ENCODE data around the gene MRGPRE. TPM values are rescaled to one million over a fixed set of nuclear protein-coding genes. Genes with fewer than 3 reads are reported as not detected.

The MRGPRE gene
- polyA plus RNA-seq, 2 of the 4 experiments (the other 2 are of a cell fraction) = not detected

GRCh38 chr11:3237119-3237518 lies 4.9 kb upstream of the MRGPRE start (continued):
- TF ChIP-seq EHF (CRISPR knock-in tag; IDR thresholded peaks at IDR 0.05) (no peak), CHD4 (IDR thresholded peaks at IDR 0.05; ENCODE audit: borderline replicate concordance) (no peak), NR3C1 (IDR thresholded peaks at IDR 0.05) (no peak), CBX2 (IDR thresholded peaks at IDR 0.05; ENCODE audit: borderline replicate concordance, low read depth) (no peak)

GRCh38 chr11:3234846-3235245 lies 2.6 kb upstream of the MRGPRE start:
- no peak for FAIRE-seq
- POLR2A ChIA-PET = no interaction called here
- Histone ChIP-seq H3K4me1 (no peaks in the 10 kb centered on the region), H3K4me2 (no peak overlapping the region), H3K9me3 (no peaks in the 10 kb centered on the region), H3K4me3 (no peak overlapping the region), H3K27ac (no peak overlapping the region)
- TF ChIP-seq ATOH8 (CRISPR knock-in tag; IDR thresholded peaks at IDR 0.05; ENCODE audit: low read depth) (no peak), MAX (IDR thresholded peaks at IDR 0.05) (no peak), HEYL (CRISPR knock-in tag; IDR thresholded peaks at IDR 0.05) (no peak), SMC3 (IDR thresholded peaks at IDR 0.05) (no peak), HOXA7 (CRISPR knock-in tag; IDR thresholded peaks at IDR 0.05) (no peak), CTCF (IDR thresholded peaks at IDR 0.05) (no peak)
- WGBS (ENCODE audit: missing lambda C conversion rate) = 32% methylated on average over 7 of the region's 7 CpGs
- no peak for DNase-seq (ENCODE audit: low read depth in 1 of 2, low spot score in 1 of 2)
- ATAC-seq = no peak
- CTCF ChIA-PET = interaction anchor here (0.6 to 1.9 kb wide), 3 partner anchors 9 to 198 kb away, joined by 3 read pairs; no protein-coding TSS in a partner anchor

GRCh38 chr11:3232956-3233355 lies 739 bp upstream of the MRGPRE start:
- Histone ChIP-seq H3K4me2 (no peak overlapping the region), H3K4me3 (no peak overlapping the region), H3K9me3 (no peaks in the 10 kb centered on the region), H3K27ac (no peak overlapping the region), H3K4me1 (no peaks in the 10 kb centered on the region)
- DNase-seq (ENCODE audit: low read depth in 1 of 2, low spot score in 1 of 2) (no peak), ATAC-seq (no peak; a peak in 1 of 6 replicates), FAIRE-seq (no peak)
- CTCF ChIA-PET = no interaction called here
- TF ChIP-seq REST (IDR thresholded peaks at IDR 0.05) = no peak
- TF ChIP-seq CHD4 (IDR thresholded peaks at IDR 0.05; ENCODE audit: borderline replicate concordance) = no peak
- no peak for TF ChIP-seq SMC3 (IDR thresholded peaks at IDR 0.05)
- TF ChIP-seq POLR2A (IDR thresholded peaks at IDR 0.05; ENCODE audit: low read length) = no peak
- no peak for TF ChIP-seq FOSB (CRISPR knock-in tag; IDR thresholded peaks at IDR 0.05)
- TF ChIP-seq CEBPB (IDR thresholded peaks at IDR 0.05) = no peak
- no peak for TF ChIP-seq EP300 (IDR thresholded peaks at IDR 0.05)
- WGBS (ENCODE audit: missing lambda C conversion rate) = 62% methylated on average over 15 of the region's 21 CpGs
- POLR2A ChIA-PET = no interaction called here

GRCh38 chr11:3231550-3231850 lies 717 bp downstream of the MRGPRE start:
- Histone ChIP-seq H3K27ac (no peak overlapping the region), H3K4me2 (no peak overlapping the region), H3K9me3 (no peaks in the 10 kb centered on the region), H3K4me1 (no peaks in the 10 kb centered on the region), H3K4me3 (no peak overlapping the region)
- POLR2A ChIA-PET = no interaction called here
- 50% methylated on average over 6 of the region's 6 CpGs for WGBS (ENCODE audit: missing lambda C conversion rate)
- CTCF ChIA-PET = interaction anchor here (0.9 kb wide), 1 partner anchor 194 kb away, joined by 3 read pairs; no protein-coding TSS in a partner anchor
- TF ChIP-seq ZSCAN20 (CRISPR knock-in tag; IDR thresholded peaks at IDR 0.05) (no peak), CEBPB (IDR thresholded peaks at IDR 0.05) (no peak), SREBF2 (IDR thresholded peaks at IDR 0.05) (no peak), CHD2 (IDR thresholded peaks at IDR 0.05; ENCODE audit: low read length, partially characterized antibody) (no peak), PHF8 (IDR thresholded peaks at IDR 0.05; ENCODE audit: borderline replicate concordance, low read depth) (no peak), HOXA7 (CRISPR knock-in tag; IDR thresholded peaks at IDR 0.05) (no peak), HES2 (IDR thresholded peaks at IDR 0.05) (no peak), JUN (IDR thresholded peaks at IDR 0.05) (no peak), KDM1A (IDR thresholded peaks at IDR 0.05; ENCODE audit: low read depth) (no peak), MAFK (IDR thresholded peaks at IDR 0.05; ENCODE audit: partially characterized antibody) (no peak)
- FAIRE-seq (no peak), DNase-seq (ENCODE audit: low read depth in 1 of 2, low spot score in 1 of 2) (no peak), ATAC-seq (no peak; a peak in 1 of 6 replicates)

Measured in A549 (cell line).